CD4-positive, alpha-beta T cell treated with Interleukin-15 for 4 hours (primary cell): ENCODE results near the gene PTPRN2.

ENCODE experiments used
- DNase-seq: peaks from one replicate; pipeline ENCODE4 v3.0.0-alpha.2; 2020; ENCODE audit warnings: low spot score

Gene PTPRN2

DNA sequence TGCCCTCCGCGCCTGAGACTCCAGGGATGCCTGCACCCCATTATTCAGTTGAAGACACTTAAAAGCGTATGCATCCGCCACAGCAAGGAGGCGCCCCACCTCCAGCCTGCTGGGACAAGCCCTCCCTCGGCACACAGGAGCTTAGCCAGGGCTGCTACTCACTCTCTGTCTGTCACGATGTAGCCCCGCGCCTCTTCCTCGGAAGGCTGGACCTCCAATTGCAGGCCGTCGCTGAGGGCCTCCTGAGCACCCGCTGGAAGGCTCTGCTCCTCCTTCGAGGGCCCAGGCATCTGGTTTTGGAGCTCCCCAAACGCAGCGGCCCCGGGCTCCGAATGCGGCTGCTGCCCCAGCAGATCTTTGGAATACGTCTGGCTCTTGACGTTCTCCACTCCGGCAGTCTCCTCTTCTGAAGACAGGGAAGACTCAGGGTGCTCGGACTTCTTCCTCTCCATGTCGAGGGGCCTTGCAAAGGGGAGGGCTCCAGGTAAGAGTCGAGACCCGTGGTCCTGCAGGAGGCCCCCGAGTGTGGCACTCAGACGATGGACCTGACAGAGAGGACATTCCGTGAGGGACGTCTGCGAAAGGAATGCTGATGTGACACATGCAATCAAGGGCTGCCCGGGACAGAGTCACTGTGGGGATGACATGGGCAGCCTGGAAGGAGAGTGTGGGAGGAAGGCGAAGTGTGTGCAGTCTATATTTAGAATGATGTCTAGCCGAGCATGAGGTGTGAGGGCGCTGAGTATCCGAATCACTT, 453.9 kb downstream of the PTPRN2 start:
- DNase-seq = no peak

GRCh38 chr7:158133057-158133456, 454.6 kb downstream of the PTPRN2 start:
- DNase-seq = no peak

- DNase-seq = no peak
These were observed 457.6 kb downstream of the PTPRN2 start for GRCh38 chr7:158130023-158130409.

DNA sequence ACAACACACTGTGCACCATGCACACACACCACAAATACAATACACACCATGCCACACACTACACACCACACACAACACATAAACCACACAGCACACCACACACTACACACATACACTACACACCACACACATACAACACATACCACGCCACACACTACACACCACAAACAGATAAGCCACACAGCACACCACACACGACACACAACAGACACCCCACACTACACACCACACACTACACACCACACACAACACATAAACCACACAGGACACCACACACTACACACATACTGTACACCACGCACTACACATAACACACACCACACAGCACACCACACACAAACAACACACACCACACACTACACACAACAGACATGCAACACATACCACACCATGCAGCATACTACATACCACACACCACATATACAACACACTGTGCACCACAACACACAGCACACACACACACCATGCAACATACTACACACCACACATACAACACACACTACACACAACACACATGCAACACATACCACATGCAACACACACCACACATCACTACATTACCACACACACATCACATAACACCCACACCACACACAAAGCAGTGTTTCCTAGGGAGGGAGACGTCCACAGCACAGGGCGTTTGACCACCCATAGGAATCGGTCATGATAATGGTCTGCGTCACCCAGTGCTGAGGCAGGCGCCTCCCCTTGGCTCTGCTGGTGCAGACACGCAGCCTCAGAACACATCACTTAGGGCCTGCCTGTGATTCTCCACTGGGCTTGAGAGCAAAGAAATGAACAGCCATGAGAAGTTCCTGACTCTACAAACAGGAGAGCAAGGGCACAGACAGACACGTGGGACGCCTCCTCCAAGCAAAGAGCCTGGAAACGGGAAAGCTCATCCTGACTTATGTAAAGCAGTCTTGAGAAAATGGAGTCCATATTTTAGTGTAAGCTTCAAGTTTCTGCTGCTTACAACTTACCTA, 458.3 kb downstream of the PTPRN2 start:
- DNase-seq = no peak

DNA sequence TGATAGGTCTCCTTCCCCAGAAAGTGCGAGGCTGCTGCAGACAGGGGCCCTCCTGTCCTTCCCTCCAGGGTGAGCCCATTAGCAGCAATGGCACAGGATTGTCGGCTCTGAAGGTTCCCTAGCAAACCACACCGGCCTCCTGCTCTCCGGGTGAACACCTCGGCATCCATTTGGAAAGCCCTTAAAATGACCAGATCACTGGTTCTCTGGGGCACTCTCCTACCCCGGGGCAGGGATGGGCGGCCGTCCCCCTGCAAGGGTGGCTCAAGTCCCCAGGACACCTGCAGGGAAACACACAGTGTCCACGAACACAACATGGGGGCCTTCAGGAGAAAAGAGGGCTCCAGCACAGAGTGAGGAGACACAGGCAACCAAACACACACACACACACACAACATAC, 459.1 kb downstream of the PTPRN2 start:
- no peak for DNase-seq

DNA sequence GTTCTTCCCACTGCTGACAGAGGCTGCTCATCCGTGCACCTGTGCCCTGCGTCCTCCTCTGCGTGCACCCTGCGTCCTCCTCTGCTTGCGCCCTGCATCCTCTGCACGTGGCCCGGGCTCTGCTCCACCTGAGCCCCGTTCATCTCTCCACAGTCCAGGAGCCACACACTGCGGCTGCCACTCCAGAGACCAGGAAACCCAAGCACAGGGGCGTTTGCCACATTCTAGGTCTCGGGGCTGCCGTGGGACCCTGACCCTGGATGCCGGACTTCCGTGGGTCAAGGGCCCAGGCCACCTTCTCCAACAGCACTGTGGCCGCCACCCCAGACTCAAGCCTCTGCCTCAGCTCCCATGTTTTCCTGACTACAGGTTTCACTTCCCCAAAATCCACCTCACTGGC, 460.4 kb downstream of the PTPRN2 start:
- no peak for DNase-seq

DNA sequence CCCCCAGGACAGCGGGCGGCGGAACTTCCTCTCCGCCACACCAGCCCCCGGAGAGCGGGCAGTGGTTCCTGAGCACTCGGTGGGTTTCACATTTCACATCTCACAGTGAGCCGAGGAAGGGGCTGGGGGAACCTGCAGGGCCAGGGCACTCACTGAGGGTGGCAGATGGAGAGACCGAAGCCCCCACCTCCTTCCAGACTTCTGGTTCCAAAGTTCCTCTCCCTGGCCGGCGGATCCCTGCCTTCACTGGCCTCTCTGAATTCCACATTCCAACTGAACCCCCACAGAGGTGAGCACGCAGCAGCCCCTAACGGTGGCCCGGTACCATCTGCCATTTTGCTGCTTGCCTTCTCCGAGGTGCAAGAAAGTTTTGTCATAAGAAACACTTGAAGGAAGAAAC, 461.0 kb downstream of the PTPRN2 start:
- no peak for DNase-seq

- DNase-seq = no peak
These were observed 461.9 kb downstream of the PTPRN2 start for GRCh38 chr7:158125721-158126120.

DNA sequence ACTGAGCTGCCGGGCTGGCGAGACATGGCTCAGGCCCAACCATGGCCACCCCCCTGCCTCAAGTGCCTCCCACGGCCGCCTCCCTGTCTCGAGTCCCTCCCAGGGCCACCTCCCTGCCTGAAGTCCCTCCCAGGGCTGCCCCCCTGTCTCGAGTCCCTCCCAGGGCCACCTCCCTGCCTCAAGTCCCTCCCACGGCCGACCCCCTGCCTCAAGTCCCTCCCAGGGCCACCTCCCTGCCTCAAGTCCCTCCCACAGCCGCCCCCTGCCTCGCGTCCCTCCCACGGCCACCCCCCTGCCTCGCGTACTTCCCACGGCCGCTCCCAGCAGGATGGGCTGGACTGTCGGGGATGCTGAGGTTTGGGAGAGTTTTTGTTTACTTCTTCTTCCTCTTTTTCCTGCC, 462.5 kb downstream of the PTPRN2 start:
- no peak for DNase-seq

DNA sequence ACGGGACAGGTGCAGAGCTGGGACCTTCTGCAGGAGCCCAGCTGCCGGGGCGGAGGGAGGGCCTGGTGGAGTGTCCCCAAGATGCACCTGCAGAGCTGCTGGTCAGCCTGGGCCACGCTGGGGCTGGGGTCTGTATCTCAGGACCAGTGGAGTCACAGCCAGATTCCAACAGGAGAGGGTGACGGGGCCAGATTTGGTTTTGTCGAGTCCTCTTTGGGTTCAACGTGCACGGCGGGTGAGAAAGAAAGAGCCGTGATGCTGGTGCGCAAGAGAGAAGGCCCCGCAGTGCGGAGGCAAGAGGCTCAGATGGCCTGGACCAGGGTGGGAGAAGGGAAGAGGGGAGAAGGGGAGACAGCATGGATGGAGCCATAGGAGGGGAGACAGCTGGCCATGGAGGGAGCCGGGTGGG, 462.9 kb downstream of the PTPRN2 start:
- DNase-seq = no peak

DNA sequence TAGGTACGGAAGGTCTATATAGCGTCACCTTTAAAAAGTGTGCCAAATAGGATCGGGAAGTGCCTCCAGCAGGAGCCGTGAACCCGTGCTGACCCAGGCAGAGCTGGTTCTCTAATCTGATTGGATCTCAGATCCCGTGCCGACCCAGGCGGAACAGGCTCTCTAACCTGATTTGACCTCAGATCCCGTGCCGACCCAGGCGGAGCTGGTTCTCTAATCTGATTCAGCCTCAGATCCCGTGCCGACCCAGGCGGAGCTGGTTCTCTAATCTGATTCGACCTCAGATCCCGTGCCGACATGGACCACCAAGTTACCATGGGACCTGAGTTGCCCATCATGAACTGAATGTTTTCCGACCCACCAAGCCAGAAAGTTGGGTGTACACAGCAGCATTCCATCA, 463.9 kb downstream of the PTPRN2 start:
- no peak for DNase-seq

- DNase-seq = no peak
These were observed 464.4 kb downstream of the PTPRN2 start for GRCh38 chr7:158123214-158123613.

DNA sequence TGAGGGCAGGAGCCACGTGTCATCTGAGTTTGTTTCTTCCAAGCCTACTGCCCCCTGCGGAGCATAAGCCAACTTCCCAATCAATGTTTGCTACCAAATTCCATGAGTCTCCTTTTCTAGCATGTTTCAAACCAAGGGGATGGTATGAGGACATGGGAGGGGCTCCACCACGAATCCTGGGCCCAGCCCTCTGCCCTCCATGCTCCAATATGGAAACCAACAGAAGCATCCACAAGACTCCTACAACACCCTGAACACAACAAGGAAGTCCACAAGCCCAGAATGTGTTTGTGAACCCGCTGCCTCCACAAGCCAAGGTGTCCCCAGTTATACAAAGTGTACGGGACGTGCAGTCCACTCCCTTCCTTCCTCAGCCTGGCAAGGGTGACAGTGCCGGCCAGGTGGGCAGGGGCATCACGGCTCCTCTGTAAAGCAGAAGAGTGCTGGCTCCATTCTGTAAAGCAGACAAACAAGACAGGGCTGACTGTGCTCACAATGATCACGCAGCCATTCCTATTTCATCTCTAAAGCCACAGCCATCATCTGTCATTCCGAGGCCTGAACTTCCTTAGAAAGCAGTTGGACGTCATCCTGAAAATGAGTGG, 466.1 kb downstream of the PTPRN2 start:
- no peak for DNase-seq

DNA sequence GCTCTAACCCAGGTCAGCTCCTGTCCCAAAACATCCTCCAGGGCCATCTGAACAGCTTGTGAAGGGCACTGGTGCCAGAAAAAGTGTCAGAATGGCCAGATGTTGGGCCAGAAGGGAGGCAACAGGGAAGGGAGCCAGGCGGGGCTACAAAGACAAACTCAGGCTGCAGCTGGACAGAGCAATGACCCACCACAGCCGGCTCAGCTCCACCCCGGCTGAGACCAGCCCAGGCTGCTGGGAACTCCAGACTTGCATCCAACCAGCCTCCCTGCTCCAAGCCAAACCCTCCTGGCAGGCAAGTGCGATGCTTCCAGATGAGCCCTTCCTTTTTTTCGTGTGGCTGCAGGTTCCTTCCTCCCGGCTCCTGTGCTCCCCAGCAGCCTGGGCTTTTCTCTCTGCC, 466.9 kb downstream of the PTPRN2 start:
- no peak for DNase-seq

GRCh38 chr7:158120316-158120715, 467.3 kb downstream of the PTPRN2 start:
- no peak for DNase-seq

- DNase-seq = no peak
These were observed 470.0 kb downstream of the PTPRN2 start for GRCh38 chr7:158117341-158118222.

DNA sequence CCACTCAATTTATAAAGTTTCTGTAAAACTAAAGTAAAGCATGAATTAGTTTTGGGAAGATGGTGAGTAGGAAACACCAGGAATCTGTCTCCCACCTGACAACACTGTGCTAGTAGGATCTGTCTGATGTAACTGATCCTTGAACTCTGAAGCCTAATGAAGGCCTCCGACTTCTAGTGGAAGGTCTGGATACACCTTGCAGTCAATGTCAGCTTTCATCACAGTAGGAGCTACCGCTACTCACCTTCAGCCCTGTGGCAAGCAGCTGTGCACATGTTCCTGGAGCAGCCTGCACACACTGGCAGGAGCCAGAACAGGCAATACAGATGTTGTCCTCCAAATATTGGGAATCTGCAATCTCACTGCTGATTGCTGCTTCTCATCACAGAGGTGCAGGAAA, 471.4 kb downstream of the PTPRN2 start:
- DNase-seq = no peak

- no peak for DNase-seq
These were observed 473.4 kb downstream of the PTPRN2 start for GRCh38 chr7:158114056-158114850.

GRCh38 chr7:158113321-158114025, 474.1 kb downstream of the PTPRN2 start:
- DNase-seq = no peak
